ENCODE results near the gene MS4A15. TPM values are rescaled to one million over a fixed set of nuclear protein-coding genes. Genes with fewer than 3 reads are reported as not detected.

The MS4A15 gene
- total RNA-seq, 3 donors from 2014 or later (not counting 1 experiment from before 2014, with no cell fraction given) = not detected

DNA sequence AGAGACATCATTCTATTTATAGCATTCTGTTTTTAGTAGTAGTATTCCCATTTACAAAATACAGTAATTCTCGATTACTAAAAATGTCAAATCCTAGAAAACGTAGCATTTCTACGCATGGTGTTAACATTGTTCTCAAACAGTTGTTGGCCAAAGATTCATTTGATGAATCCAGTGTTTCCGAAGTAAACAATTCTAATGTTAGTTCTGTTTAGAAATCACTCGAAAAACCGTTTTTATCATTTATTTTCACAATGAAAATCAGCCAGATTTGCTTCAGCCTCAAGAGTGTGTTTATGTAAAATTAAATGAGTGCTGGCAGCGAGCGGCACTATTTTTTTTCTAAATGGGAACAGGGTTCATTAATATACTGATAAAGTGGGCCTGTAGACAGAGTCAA lies 25.1 kb upstream of the MS4A15 start:
- Mint-ChIP-seq H3K9me3 (no peaks in the 10 kb centered on the region), H3K4me1 (no peaks in the 10 kb centered on the region), H3K4me3 (no peak overlapping the region), H3K27ac (no peak overlapping the region), H3K27me3 (ENCODE audit: low read depth in 2 of 2) (peaks cover 11 to 23% of the 10 kb centered on the region in 2 donors), H3K36me3 (no peaks in the 10 kb centered on the region)
- no peaks in the 10 kb centered on the region for H3K27me3 ChIP-seq (ENCODE audit: control insufficient read depth, insufficient read depth, low read length)
- no peaks in the 10 kb centered on the region for H3K9me3 ChIP-seq (ENCODE audit: control insufficient read depth, insufficient read depth, low read length)
- no peak overlapping the region for H3K4me3 ChIP-seq (ENCODE audit: low read length)
- no peak overlapping the region for H3K27ac ChIP-seq (ENCODE audit: low read length)
- TF ChIP-seq, protein P1, sequence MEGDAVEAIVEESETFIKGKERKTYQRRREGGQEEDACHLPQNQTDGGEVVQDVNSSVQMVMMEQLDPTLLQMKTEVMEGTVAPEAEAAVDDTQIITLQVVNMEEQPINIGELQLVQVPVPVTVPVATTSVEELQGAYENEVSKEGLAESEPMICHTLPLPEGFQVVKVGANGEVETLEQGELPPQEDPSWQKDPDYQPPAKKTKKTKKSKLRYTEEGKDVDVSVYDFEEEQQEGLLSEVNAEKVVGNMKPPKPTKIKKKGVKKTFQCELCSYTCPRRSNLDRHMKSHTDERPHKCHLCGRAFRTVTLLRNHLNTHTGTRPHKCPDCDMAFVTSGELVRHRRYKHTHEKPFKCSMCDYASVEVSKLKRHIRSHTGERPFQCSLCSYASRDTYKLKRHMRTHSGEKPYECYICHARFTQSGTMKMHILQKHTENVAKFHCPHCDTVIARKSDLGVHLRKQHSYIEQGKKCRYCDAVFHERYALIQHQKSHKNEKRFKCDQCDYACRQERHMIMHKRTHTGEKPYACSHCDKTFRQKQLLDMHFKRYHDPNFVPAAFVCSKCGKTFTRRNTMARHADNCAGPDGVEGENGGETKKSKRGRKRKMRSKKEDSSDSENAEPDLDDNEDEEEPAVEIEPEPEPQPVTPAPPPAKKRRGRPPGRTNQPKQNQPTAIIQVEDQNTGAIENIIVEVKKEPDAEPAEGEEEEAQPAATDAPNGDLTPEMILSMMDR (IDR thresholded peaks at IDR 0.05) = no peak
- 88% methylated on average over 8 of the region's 8 CpGs for WGBS (ENCODE audit: insufficient coverage)
- intact Hi-C loops (cut with micrococcal nuclease) = no loop called here
- no peaks in the 10 kb centered on the region for H3K36me3 ChIP-seq (ENCODE audit: control insufficient read depth, insufficient read depth, low read length)
- no peaks in the 10 kb centered on the region for H3K4me1 ChIP-seq (ENCODE audit: control insufficient read depth, insufficient read depth, low read length)
- DNase-seq = no peak
- no peak for ATAC-seq

DNA sequence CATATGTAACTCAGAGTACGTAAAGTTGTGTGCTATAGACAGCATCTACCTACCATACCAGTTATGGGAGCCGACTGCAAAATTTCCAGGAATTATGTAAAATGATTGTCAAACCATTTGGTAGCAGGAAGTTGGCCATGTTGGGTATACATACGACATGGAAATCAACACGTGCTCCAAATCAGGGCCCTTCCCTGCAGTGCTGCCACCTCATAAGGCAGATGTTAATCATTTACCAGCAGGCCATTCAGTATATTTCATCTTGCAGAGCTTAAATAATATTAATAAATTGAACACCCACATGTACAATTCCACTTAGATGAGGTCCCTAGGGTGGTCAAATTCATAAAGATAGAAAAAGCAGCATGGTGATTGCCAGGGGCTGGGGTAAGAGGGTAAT lies 22.4 kb upstream of the MS4A15 start:
- Mint-ChIP-seq H3K27ac (no peak overlapping the region), H3K9me3 (no peaks in the 10 kb centered on the region), H3K4me1 (no peaks in the 10 kb centered on the region), H3K27me3 (ENCODE audit: low read depth in 2 of 2) (peaks cover 13 to 27% of the 10 kb centered on the region in 2 donors), H3K36me3 (no peaks in the 10 kb centered on the region), H3K4me3 (no peak overlapping the region)
- ATAC-seq (no peak), DNase-seq (no peak)
- TF ChIP-seq, protein P1 (IDR thresholded peaks at IDR 0.05) = no peak
- Histone ChIP-seq H3K36me3 (ENCODE audit: control insufficient read depth, insufficient read depth, low read length) (no peaks in the 10 kb centered on the region), H3K27me3 (ENCODE audit: control insufficient read depth, insufficient read depth, low read length) (no peaks in the 10 kb centered on the region), H3K27ac (ENCODE audit: low read length) (no peak overlapping the region), H3K4me1 (ENCODE audit: control insufficient read depth, insufficient read depth, low read length) (no peaks in the 10 kb centered on the region), H3K4me3 (ENCODE audit: low read length) (no peak overlapping the region), H3K9me3 (ENCODE audit: control insufficient read depth, insufficient read depth, low read length) (no peaks in the 10 kb centered on the region)
- intact Hi-C loops (cut with micrococcal nuclease) = no loop called here
- WGBS (ENCODE audit: insufficient coverage) = 83% methylated on average over 3 of the region's 4 CpGs

DNA sequence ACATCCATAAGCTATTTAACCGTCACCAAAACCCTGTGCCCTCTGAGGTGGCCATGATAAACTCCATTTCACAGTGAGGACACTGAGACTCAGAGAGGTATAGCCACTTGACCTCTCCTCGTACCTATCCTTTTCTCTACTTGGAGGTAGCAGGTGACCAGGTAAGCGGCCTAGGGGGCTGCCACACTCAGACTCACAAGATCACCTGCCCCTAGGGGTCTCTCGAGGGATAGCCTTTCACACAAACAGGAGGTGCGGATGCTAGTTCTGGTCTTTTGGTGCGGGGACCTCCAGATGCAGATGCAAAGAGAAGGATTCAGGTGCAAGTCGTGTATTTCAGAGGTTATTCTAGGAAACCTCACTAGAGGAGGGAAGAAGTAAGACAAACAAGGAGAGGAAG lies 17.6 kb upstream of the MS4A15 start:
- Histone ChIP-seq H3K27ac (ENCODE audit: low read length) (no peak overlapping the region), H3K27me3 (ENCODE audit: control insufficient read depth, insufficient read depth, low read length) (no peaks in the 10 kb centered on the region), H3K36me3 (ENCODE audit: control insufficient read depth, insufficient read depth, low read length) (no peaks in the 10 kb centered on the region), H3K9me3 (ENCODE audit: control insufficient read depth, insufficient read depth, low read length) (no peaks in the 10 kb centered on the region), H3K4me1 (ENCODE audit: control insufficient read depth, insufficient read depth, low read length) (no peaks in the 10 kb centered on the region), H3K4me3 (ENCODE audit: low read length) (no peak overlapping the region)
- Mint-ChIP-seq H3K27me3 (ENCODE audit: low read depth in 2 of 2) (peaks cover 15 to 27% of the 10 kb centered on the region in 2 donors), H3K9me3 (no peaks in the 10 kb centered on the region), H3K4me1 (no peaks in the 10 kb centered on the region), H3K36me3 (no peaks in the 10 kb centered on the region), H3K4me3 (no peak overlapping the region), H3K27ac (no peak overlapping the region)
- DNase-seq (no peak), ATAC-seq (no peak)
- WGBS (ENCODE audit: insufficient coverage) = 77% methylated on average over 7 of the region's 7 CpGs
- intact Hi-C loops (cut with micrococcal nuclease) = no loop called here
- TF ChIP-seq, protein P1 (IDR thresholded peaks at IDR 0.05) = no peak

DNA sequence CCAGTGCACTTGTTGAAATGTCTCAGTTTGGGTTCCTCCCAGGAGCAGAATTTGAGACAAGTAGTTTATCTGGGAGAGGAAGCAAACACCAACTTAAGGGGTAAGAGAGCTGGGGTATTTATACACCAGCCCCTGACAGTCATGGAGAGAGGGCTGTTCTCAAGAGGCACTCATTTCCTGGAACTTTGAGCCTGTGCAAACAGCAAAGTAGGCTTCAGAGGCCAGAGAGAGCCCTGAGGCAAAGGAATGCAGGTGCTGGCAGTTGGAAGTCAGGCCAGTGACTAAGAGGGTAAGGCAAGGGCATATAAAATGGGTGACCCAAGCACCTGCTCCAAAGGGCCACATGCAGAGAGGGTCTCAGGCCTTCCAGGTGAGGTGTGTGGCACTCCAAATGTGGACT lies 16.1 kb upstream of the MS4A15 start:
- H3K27ac ChIP-seq (ENCODE audit: low read length) = no peak overlapping the region
- Mint-ChIP-seq H3K4me3 (no peak overlapping the region), H3K27ac (no peak overlapping the region), H3K4me1 (no peaks in the 10 kb centered on the region), H3K36me3 (no peaks in the 10 kb centered on the region), H3K9me3 (no peaks in the 10 kb centered on the region), H3K27me3 (ENCODE audit: low read depth in 2 of 2) (peaks cover 21 to 27% of the 10 kb centered on the region in 2 donors)
- TF ChIP-seq, protein P1 (IDR thresholded peaks at IDR 0.05) = no peak
- H3K36me3 ChIP-seq (ENCODE audit: control insufficient read depth, insufficient read depth, low read length) = no peaks in the 10 kb centered on the region
- no peak for DNase-seq
- intact Hi-C loops (cut with micrococcal nuclease) = no loop called here
- H3K4me3 ChIP-seq (ENCODE audit: low read length) = no peak overlapping the region
- ATAC-seq = no peak
- H3K27me3 ChIP-seq (ENCODE audit: control insufficient read depth, insufficient read depth, low read length) = no peaks in the 10 kb centered on the region
- no peaks in the 10 kb centered on the region for H3K9me3 ChIP-seq (ENCODE audit: control insufficient read depth, insufficient read depth, low read length)
- H3K4me1 ChIP-seq (ENCODE audit: control insufficient read depth, insufficient read depth, low read length) = no peaks in the 10 kb centered on the region
